T-helper 17 cell (primary cell): Measurements from ENCODE around the gene THRAP3. TPM values are rescaled to one million over a fixed set of nuclear protein-coding genes. Genes with fewer than 3 reads are reported as not detected.

Experiments
- ATAC-seq: fragments of 150-1000 bp; cut with Tn5 transposase; 2 replicates; pipeline ENCODE4 v1.10.0; 2021; ENCODE audit warnings: mild to moderate bottlenecking, moderate library complexity
- DNase-seq, 3 donors: peaks; one replicate each; pipeline versions ENCODE4 v3.0.0 to v3.0.0-alpha.2; 2020 to 2021
- H3K9me3 ChIP-seq: one replicate; pipeline ENCODE4 v1.7.0; 2013; ENCODE audit warnings: low read length, mild to moderate bottlenecking; ENCODE audit not compliant: control insufficient read depth, poor library complexity, severe bottlenecking
- H3K27ac Mint-ChIP-seq: one replicate; pipeline ENCODE4 v1.8.0; 2022; ENCODE audit warnings: mild to moderate bottlenecking, moderate library complexity, mixed read lengths
- H3K27me3 Mint-ChIP-seq: one replicate; pipeline ENCODE4 v1.8.0; 2022; ENCODE audit warnings: mixed read lengths
- H3K36me3 Mint-ChIP-seq: one replicate; pipeline ENCODE4 v1.8.0; 2022; ENCODE audit warnings: low read depth, mixed read lengths
- H3K4me1 Mint-ChIP-seq: one replicate; pipeline ENCODE4 v1.8.0; 2022; ENCODE audit warnings: mild to moderate bottlenecking, mixed read lengths
- H3K4me3 Mint-ChIP-seq: one replicate; pipeline ENCODE4 v1.8.0; 2022; ENCODE audit warnings: mild to moderate bottlenecking, moderate library complexity, mixed read lengths
- total RNA-seq, 4 donors: library from RNA in 2 of 4; stranded (reverse) in 2 of 4; gene quantifications; one replicate each; pipeline ENCODE4 v1.2.3 and lab custom pipeline; 2022 to 2026

The THRAP3 gene
- total RNA-seq, 2 donors from 2014 or later, result 74.5 to 76.3 TPM

DNA sequence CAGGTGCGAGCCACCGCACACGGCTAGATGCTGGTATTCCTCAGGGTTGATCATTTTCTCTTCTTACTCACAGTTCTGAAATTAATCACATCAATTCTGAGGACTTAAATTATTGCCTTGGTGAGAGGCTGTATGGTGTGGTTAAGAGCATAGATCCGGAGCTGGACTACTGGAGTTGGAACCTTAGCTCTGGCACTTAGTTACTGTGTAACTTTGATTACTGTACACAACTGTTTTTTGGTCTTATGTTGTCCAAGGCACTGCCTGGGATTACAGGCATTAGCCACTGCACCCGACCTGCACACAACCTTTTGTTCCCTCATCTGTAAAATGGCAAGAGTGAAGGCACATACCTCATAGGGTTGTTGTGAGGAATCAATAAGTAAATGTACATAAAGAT lies 25.6 kb upstream of the THRAP3 start:
- Mint-ChIP-seq H3K4me3 (no peak overlapping the region), H3K36me3 (no peaks in the 10 kb centered on the region), H3K27ac (no peak overlapping the region), H3K4me1 (peaks cover 2% of the 10 kb centered on the region), H3K27me3 (peaks cover 14% of the 10 kb centered on the region)
- no peak for ATAC-seq
- DNase-seq, result no peak
- no peaks in the 10 kb centered on the region for H3K9me3 ChIP-seq

- ATAC-seq (no peak), DNase-seq (no peak)
- Mint-ChIP-seq H3K36me3 (no peaks in the 10 kb centered on the region), H3K27me3 (peaks cover 14% of the 10 kb centered on the region), H3K4me1 (peaks cover 3% of the 10 kb centered on the region), H3K4me3 (no peak overlapping the region), H3K27ac (no peak overlapping the region)
- no peaks in the 10 kb centered on the region for H3K9me3 ChIP-seq
Measured at GRCh38 chr1:36199934-36200741, 24.1 kb upstream of the THRAP3 start.

- ATAC-seq (no peak), DNase-seq (no peak)
- no peaks in the 10 kb centered on the region for H3K36me3 Mint-ChIP-seq
- H3K27me3 Mint-ChIP-seq, result peaks cover 14% of the 10 kb centered on the region
- peak overlapping the region; percentile 67 for H3K4me3 Mint-ChIP-seq
- peaks cover 3% of the 10 kb centered on the region for H3K4me1 Mint-ChIP-seq
- no peak overlapping the region for H3K27ac Mint-ChIP-seq
- H3K9me3 ChIP-seq, result no peaks in the 10 kb centered on the region
Measured at GRCh38 chr1:36203027-36203553, 21.2 kb upstream of the THRAP3 start.

DNA sequence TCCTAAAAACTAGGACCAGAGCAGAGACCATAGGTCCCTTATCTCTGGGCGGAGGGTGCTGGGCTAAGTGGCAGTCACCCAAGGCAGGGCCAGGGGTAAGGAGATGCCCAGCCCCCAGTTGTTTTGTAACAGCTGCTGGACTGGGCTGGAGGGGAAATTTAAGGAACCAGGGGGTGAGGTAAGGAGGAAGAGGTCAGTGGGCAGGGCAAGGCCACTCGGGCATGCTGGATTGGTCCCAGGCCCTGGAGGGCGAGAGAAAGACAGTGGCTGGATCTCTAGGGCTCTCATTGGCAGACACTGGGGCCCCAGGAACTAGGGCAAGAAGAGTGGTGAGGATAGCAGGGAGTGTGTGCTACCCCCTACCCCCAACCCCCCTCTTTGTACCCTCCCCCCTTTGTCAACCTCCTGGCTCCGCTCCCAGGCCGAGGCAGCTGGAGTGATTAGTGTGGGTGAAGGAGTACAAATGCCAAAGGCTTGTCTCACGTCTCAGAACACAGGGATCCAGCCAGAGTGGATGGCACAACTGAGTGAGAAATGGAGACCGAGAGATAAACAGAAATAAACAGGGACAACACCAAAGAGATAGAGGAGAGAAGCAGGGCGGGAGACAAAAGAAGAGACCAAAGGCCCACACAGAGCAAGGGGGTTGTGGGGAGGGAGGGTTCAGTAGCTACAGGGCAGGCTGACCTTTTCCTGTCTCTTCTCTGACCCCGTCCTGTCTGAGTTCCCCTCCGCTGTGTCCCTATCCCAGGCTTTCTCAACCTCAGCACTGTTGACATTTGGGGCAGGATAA lies 20.5 kb upstream of the THRAP3 start:
- peak overlapping the region; percentile 67 for H3K4me3 Mint-ChIP-seq
- H3K27me3 Mint-ChIP-seq, result peaks cover 14% of the 10 kb centered on the region
- no peaks in the 10 kb centered on the region for H3K9me3 ChIP-seq
- H3K36me3 Mint-ChIP-seq, result no peaks in the 10 kb centered on the region
- H3K27ac Mint-ChIP-seq, result no peak overlapping the region
- DNase-seq, result no peak
- peaks cover 3% of the 10 kb centered on the region for H3K4me1 Mint-ChIP-seq
- peak; percentile 20 for ATAC-seq

DNA sequence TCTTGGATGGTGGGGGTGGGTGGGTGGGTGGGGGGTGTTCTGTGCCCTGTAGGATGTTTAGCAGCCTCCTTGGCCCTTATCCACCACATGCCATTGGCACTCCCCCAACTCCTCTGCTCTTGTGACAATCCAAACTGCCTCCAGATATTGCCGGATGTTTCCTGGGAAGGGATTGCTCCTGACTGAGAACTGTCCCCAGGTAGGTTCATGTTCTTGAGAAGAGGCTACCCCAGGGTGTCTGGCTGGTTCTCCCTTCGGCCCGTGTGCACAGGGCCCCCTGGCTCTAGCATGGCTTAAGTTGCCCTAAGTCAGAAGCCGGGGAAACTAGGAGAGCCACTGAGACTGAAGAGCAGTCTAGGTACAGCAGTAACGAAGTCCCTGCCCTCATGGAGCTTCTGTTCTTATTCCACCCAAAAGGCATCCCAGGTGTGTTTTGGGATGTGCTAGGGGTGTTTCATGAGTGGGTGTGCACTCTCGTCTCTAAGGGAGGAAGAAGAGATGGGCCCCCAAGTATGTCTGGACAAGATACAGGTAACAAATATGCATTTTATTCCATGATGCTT lies 19.8 kb upstream of the THRAP3 start:
- Mint-ChIP-seq H3K4me1 (peaks cover 3% of the 10 kb centered on the region), H3K36me3 (no peaks in the 10 kb centered on the region), H3K4me3 (no peak overlapping the region), H3K27me3 (peaks cover 18% of the 10 kb centered on the region), H3K27ac (peak overlapping the region; percentile 16)
- no peak for DNase-seq
- no peak for ATAC-seq
- no peaks in the 10 kb centered on the region for H3K9me3 ChIP-seq

GRCh38 chr1:36206323-36206858 lies 17.9 kb upstream of the THRAP3 start:
- no peaks in the 10 kb centered on the region for H3K9me3 ChIP-seq
- DNase-seq (no peak), ATAC-seq (no peak)
- H3K4me3 Mint-ChIP-seq, result no peak overlapping the region
- H3K4me1 Mint-ChIP-seq, result peaks cover 2% of the 10 kb centered on the region
- peaks cover 12% of the 10 kb centered on the region for H3K27me3 Mint-ChIP-seq
- no peaks in the 10 kb centered on the region for H3K36me3 Mint-ChIP-seq
- no peak overlapping the region for H3K27ac Mint-ChIP-seq

DNA sequence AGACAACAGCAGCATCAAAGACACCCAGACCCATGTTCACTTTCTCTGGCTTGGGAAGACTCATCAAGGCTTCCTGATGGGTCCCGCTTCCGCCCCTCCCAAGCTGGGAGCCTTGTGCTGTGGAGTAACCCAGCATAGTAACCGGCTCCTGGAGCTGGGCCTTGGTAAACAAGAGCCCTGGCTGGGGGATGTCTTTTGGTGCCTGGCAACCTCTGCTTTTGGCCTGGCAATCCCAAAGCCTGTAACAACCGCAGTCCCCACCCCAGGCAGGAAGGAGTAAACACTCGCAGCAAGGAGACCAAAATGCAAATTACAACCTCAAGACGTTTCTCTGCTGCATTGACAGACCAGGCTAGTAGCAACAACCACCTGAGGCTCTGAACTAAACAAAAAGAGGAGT lies 16.9 kb upstream of the THRAP3 start:
- no peak overlapping the region for H3K4me3 Mint-ChIP-seq

GRCh38 chr1:36208978-36209703 lies 15.1 kb upstream of the THRAP3 start:
- Mint-ChIP-seq H3K27ac (no peak overlapping the region), H3K36me3 (no peaks in the 10 kb centered on the region), H3K4me1 (peaks cover 4% of the 10 kb centered on the region), H3K4me3 (no peak overlapping the region), H3K27me3 (peaks cover 7% of the 10 kb centered on the region)
- DNase-seq (no peak), ATAC-seq (no peak)
- no peaks in the 10 kb centered on the region for H3K9me3 ChIP-seq

More for the DNA sequence above, 16.9 kb upstream of the THRAP3 start:
- no peak for ATAC-seq
- Mint-ChIP-seq H3K27ac (no peak overlapping the region), H3K27me3 (peaks cover 12% of the 10 kb centered on the region), H3K36me3 (no peaks in the 10 kb centered on the region), H3K4me1 (peaks cover 2% of the 10 kb centered on the region)
- no peak for DNase-seq
- H3K9me3 ChIP-seq, result no peaks in the 10 kb centered on the region

GRCh38 chr1:36211307-36211706 lies 12.9 kb upstream of the THRAP3 start:
- Mint-ChIP-seq H3K27ac (no peak overlapping the region), H3K4me3 (no peak overlapping the region), H3K36me3 (no peaks in the 10 kb centered on the region), H3K4me1 (peaks cover 6% of the 10 kb centered on the region), H3K27me3 (peaks cover 7% of the 10 kb centered on the region)
- DNase-seq (no peak), ATAC-seq (no peak)
- H3K9me3 ChIP-seq, result no peaks in the 10 kb centered on the region

- Mint-ChIP-seq H3K4me3 (no peak overlapping the region), H3K27ac (no peak overlapping the region), H3K27me3 (peaks cover 7% of the 10 kb centered on the region), H3K4me1 (peaks cover 7% of the 10 kb centered on the region), H3K36me3 (no peaks in the 10 kb centered on the region)
- ATAC-seq (no peak), DNase-seq (no peak)
- no peaks in the 10 kb centered on the region for H3K9me3 ChIP-seq
Measured at GRCh38 chr1:36211841-36212240, 12.4 kb upstream of the THRAP3 start.

GRCh38 chr1:36212782-36213181 lies 11.5 kb upstream of the THRAP3 start:
- H3K9me3 ChIP-seq, result no peaks in the 10 kb centered on the region
- Mint-ChIP-seq H3K36me3 (no peaks in the 10 kb centered on the region), H3K27me3 (peaks cover 7% of the 10 kb centered on the region), H3K4me1 (peaks cover 10% of the 10 kb centered on the region), H3K27ac (no peak overlapping the region), H3K4me3 (no peak overlapping the region)
- DNase-seq (no peak), ATAC-seq (no peak)

GRCh38 chr1:36217670-36218069 lies 6.6 kb upstream of the THRAP3 start:
- Mint-ChIP-seq H3K27ac (no peak overlapping the region), H3K27me3 (no peaks in the 10 kb centered on the region), H3K36me3 (no peaks in the 10 kb centered on the region), H3K4me1 (peaks cover 10% of the 10 kb centered on the region), H3K4me3 (no peak overlapping the region)
- ATAC-seq (no peak), DNase-seq (no peak)
- H3K9me3 ChIP-seq, result no peaks in the 10 kb centered on the region
